Measurements from ENCODE around the gene FHL3. TPM values are rescaled to one million over a fixed set of nuclear protein-coding genes. Genes with fewer than 3 reads are reported as not detected.
"Not testable (repeated sequence)": the region's sequence is repeated elsewhere in the genome, so short reads cannot be mapped to it uniquely, and the experiment has no call there.

Gene FHL3
- total RNA-seq, 1 donor from 2014 or later, result 30.1 TPM

DNA sequence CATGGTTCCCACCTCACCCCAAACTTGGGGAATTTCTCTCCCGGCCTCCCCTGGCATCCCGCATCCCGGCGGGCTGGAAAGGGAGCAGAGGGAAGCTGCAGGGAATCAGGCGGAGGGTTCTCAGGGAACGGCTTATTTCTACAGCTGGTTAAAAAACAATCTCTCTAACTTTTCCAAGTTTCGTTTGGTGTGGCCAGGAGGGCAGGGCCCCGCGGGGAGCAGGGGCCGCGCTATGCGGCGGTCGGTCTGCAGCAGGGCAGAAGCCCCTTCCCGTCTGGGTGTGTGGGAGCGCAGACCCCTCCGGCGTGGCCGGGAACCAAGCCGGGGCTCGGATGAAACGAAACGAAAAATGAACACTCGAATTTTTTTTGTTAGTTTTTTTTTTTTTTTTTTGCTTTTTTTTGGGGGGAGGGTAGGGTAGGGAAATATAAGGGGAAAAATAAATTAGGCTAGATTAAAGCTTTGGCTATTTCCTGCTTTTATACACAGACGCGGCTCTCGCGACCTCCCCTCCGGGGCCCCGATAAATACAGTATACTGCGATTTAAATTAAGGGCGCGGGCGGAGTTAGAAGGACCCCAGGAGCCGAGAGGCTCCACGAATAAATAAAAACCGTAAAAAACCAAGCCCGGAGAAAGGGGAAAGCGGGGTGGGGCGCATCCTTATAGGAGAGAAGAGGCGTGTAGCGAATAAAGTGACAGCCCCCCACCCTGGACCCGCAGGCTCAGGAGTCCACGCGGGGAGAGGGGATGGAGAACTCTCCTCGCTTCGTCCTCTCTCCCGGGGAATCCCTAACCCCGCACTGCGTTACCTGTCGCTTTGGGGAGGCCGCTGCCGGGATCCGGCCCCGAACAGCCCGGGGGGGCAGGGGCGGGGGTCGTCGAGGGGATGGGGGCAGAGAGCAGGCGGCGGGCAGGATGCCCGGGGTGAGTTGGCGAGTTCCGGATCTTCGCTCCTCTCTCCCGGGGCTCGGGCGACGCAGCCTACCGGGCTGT, 39.2 kb upstream of the FHL3 start:
- intact Hi-C loops (cut with micrococcal nuclease), result no loop called here
- Mint-ChIP-seq H3K27me3 (ENCODE audit: low read depth) (peaks cover 48% of the 10 kb centered on the region), H3K27ac (no peak overlapping the region), H3K4me1 (ENCODE audit: low read depth) (peaks cover 5% of the 10 kb centered on the region), H3K36me3 (ENCODE audit: low read depth) (no peaks in the 10 kb centered on the region), H3K9me3 (no peaks in the 10 kb centered on the region), H3K4me3 (ENCODE audit: low read depth) (peak overlapping the region; percentile 64)
- DNase-seq (ENCODE audit: low spot score), result no peak

DNA sequence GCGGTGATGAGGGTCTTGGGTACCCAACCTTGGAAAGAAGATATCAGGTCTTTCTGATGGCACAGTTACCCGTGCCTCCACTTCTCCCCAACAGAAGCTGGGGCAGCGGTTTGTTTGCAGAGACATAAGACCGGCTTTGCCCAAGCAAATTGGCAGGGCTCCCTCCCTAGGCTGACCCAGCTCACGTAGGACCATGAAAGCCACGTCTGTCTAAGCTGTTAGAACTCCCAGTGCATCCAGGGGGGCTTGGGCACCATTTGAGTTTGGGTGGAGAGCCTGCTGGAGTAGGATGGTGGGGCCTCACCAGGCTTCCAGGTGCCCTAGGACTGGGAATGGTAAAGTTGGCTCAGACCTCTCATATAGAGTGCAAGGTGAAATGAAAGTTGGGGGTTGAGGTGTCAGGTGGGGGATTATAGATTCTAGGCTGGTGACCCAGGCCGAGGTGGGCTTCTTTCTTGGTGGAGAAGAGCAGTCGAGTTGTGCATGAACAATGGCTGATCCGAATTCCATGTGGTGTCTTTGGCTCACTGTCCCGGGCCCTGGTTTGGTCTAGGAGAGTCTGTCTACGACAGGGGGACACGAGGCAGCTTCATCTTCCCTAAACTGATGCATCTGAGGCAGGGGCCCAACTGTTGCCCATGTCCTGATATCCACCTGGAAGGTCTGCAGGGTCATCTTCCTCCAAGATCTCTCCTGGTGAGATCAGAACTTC, 37.9 kb upstream of the FHL3 start:
- H3K9me3 Mint-ChIP-seq, result no peaks in the 10 kb centered on the region
- no peaks in the 10 kb centered on the region for H3K36me3 Mint-ChIP-seq (ENCODE audit: low read depth)
- DNase-seq (ENCODE audit: low spot score), result no peak
- no peak overlapping the region for H3K4me3 Mint-ChIP-seq (ENCODE audit: low read depth)
- intact Hi-C loops (cut with micrococcal nuclease), result no loop called here
- no peak overlapping the region for H3K27ac Mint-ChIP-seq
- H3K4me1 Mint-ChIP-seq (ENCODE audit: low read depth), result peaks cover 5% of the 10 kb centered on the region
- peaks cover 41% of the 10 kb centered on the region for H3K27me3 Mint-ChIP-seq (ENCODE audit: low read depth)

DNA sequence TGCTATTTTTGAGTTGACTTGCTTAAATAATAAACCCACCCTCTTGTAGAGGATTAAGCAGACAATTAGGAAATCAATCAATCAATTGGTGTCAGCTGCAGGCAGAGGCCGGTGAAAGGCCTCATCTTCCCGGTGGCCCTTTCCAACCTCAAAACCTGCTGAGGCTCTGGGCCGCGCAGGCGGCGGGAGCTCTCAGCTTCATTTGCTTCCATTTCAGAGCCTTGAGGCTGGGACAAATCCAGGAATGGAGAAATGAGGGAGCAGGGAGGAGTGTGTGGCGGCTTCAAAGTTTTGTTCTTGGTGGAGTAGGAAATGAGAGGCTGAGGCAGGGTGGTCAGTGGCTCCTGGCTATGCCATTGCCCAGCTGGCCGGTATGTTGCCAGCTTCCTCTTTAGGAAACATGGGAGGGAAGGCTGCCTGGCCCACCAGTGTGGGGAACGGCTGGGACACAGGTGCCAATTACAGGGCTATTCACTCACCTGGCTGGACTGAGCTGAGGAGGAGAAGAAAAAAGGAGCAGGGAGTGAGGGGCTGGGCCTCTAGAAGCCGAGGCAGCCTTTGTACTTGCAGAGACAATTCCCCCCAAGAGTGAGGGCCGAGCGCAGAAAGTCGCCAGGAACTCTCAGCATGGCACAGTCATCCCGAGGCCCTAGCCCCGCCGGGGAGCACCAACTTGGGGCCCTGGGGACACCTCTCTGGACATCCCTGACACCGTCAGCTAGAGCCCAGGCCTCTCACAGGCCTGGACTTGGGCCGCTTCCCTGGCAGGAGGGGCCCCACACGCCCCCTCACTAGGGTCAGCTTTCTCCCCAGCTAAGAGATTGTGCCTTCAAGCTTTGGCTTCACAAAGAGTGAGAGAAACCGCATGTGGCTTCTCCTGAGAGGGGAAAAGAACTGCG, 36.9 kb upstream of the FHL3 start:
- H3K36me3 Mint-ChIP-seq (ENCODE audit: low read depth), result no peaks in the 10 kb centered on the region
- no peak overlapping the region for H3K4me3 Mint-ChIP-seq (ENCODE audit: low read depth)
- peaks cover 5% of the 10 kb centered on the region for H3K4me1 Mint-ChIP-seq (ENCODE audit: low read depth)
- no peak for DNase-seq (ENCODE audit: low spot score)
- H3K27me3 Mint-ChIP-seq (ENCODE audit: low read depth), result peaks cover 31% of the 10 kb centered on the region
- H3K27ac Mint-ChIP-seq, result no peak overlapping the region
- intact Hi-C loops (cut with micrococcal nuclease), result no loop called here
- no peaks in the 10 kb centered on the region for H3K9me3 Mint-ChIP-seq

DNA sequence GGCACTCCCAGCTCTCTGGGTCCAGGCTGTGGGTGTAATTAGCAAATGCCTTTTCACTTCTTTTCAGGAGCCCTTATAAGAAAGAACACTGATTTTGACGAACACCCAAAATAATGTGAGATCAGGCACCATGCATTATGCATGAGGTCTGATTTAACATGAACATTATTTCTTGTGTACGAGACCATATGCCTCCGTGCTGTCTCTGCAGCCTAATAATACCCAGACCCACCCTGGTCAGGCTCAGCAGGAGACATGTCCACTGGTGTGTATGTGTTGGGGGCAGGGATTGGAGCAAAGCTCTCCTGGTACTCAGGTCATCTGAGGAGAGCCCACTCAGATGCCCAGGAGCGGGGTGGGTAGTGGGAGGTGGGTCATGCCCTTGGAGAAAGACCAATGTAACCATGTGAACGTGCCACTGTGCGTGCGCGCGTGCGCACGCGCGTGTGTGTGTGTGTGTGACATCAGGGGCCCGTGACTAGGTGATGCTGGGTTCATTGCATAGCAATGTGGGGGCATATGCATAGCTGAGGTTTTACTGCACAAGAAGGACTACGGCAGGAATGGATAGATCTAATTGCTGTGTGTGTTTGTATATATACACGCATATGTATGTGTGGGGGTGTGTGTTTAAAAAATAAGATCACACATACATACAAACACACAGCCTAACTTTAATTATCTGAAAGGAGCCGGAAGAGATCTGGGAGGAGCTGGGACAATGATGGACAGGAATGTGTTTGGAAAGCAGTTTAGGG, 34.2 kb upstream of the FHL3 start:
- DNase-seq (ENCODE audit: low spot score), result no peak
- H3K27me3 Mint-ChIP-seq (ENCODE audit: low read depth), result peaks cover 29% of the 10 kb centered on the region
- no peaks in the 10 kb centered on the region for H3K36me3 Mint-ChIP-seq (ENCODE audit: low read depth)
- H3K9me3 Mint-ChIP-seq, result no peaks in the 10 kb centered on the region
- no peak overlapping the region for H3K27ac Mint-ChIP-seq
- no peak overlapping the region for H3K4me3 Mint-ChIP-seq (ENCODE audit: low read depth)
- intact Hi-C loops (cut with micrococcal nuclease), result loop anchor here (1.0 kb wide), 1 partner anchor 14 kb away; no protein-coding TSS in a partner anchor
- H3K4me1 Mint-ChIP-seq (ENCODE audit: low read depth), result peaks cover 3% of the 10 kb centered on the region

DNA sequence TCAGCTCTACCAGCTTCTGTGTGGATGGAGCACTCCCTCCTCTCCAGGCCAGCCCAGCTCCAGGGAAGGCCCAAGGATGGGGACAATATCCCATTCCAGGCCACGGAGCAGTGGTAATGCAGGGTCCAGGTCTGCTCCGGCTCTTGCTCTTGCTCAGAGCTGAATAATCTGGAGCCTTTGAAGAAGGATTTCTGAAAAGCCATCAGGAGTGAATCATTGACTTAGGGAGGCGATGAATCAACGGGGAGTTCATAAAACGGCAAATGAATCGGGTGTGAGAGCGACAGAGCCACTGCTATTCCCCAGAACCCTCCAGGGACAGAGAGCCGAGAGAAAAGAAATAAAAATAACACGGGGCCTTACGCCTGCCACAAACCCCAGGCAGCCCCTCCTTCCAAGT, 33.5 kb upstream of the FHL3 start:
- no peaks in the 10 kb centered on the region for H3K36me3 Mint-ChIP-seq (ENCODE audit: low read depth)
- no peak overlapping the region for H3K27ac Mint-ChIP-seq
- H3K9me3 Mint-ChIP-seq, result no peaks in the 10 kb centered on the region
- no peak overlapping the region for H3K4me3 Mint-ChIP-seq (ENCODE audit: low read depth)
- intact Hi-C loops (cut with micrococcal nuclease), result no loop called here
- H3K4me1 Mint-ChIP-seq (ENCODE audit: low read depth), result peaks cover 3% of the 10 kb centered on the region
- H3K27me3 Mint-ChIP-seq (ENCODE audit: low read depth), result peaks cover 24% of the 10 kb centered on the region
- DNase-seq (ENCODE audit: low spot score), result no peak

DNA sequence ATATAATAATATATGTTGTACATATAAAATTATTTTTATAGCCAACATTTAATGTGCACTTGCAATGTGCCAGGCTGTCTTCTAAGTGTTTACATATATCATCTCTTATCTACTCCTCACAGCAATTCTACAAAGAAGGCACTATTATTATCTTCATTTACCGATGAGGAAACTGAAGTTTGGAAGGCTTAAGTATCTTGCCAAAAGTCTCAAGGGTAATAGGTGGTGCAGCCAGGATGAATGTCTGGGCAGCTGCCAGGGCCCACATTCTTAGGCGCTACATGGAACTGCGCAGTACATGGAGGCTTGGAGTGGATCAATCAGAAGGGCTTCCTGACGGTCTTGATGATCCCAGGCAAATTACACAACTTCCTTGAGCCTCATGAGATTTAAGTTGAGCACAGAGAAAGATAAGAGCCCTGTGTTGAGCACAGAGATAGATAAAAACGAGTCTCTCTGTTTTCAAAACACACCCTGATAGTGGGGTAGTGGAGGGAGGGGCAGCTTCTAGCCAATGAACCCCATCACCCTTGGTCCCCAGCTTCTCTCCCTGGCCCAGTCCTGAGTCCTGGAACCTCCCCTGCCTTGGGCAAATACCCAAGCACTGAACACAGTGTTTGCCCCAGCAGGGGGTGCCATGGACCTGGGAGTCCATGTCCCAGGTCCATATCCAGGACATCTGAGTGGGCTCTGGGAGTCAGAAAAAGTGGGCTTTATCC, 32.1 kb upstream of the FHL3 start:
- no peak overlapping the region for H3K27ac Mint-ChIP-seq
- H3K9me3 Mint-ChIP-seq, result no peaks in the 10 kb centered on the region
- no peaks in the 10 kb centered on the region for H3K36me3 Mint-ChIP-seq (ENCODE audit: low read depth)
- H3K4me3 Mint-ChIP-seq (ENCODE audit: low read depth), result no peak overlapping the region
- H3K27me3 Mint-ChIP-seq (ENCODE audit: low read depth), result peaks cover 10% of the 10 kb centered on the region
- no peak for DNase-seq (ENCODE audit: low spot score)
- intact Hi-C loops (cut with micrococcal nuclease), result no loop called here
- H3K4me1 Mint-ChIP-seq (ENCODE audit: low read depth), result no peaks in the 10 kb centered on the region

DNA sequence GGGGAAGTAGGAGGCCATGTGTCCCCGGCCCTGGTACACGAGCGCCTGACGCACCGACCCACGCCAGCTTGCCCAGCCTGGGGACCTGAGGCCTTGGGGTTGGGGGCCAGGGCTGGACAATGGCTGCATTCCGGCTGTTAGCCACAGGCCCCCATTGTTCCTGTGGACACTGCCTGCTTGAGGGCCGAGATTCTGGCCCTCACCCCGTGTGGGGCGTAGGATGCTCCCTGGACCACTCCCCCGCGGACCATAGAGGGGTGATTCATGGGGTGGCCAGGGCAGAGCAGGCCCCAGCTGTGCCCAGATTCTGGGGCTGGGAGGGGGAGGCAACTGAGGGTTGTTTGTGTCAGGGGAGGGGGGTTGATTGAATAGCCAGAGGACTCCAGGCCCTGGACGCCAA, 29.6 kb upstream of the FHL3 start:
- DNase-seq (ENCODE audit: low spot score), result no peak
- H3K4me3 Mint-ChIP-seq (ENCODE audit: low read depth), result no peak overlapping the region
- no peaks in the 10 kb centered on the region for H3K9me3 Mint-ChIP-seq
- H3K27me3 Mint-ChIP-seq (ENCODE audit: low read depth), result no peaks in the 10 kb centered on the region
- intact Hi-C loops (cut with micrococcal nuclease), result no loop called here
- H3K4me1 Mint-ChIP-seq (ENCODE audit: low read depth), result peaks cover 17% of the 10 kb centered on the region
- H3K36me3 Mint-ChIP-seq (ENCODE audit: low read depth), result no peaks in the 10 kb centered on the region
- H3K27ac Mint-ChIP-seq, result no peak overlapping the region

DNA sequence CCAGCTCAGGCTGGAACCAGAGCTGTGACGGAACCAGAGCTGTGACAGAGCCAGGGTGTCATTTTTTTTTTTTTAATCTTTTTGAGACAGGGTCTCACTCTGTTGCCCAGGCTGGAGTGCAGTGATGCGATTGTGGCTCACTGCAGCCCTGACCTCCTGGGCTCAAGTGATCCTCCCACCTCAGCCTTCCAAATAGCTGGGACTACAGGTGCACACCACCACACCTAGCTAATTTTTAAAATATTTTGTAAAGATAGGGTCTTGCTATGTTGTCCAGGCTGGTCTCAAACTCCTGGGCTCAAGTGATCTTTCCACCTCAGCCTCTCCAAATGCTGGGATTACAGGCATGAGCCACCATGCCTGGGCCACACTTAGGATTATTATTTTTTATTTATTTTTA, 27.7 kb upstream of the FHL3 start:
- H3K36me3 Mint-ChIP-seq (ENCODE audit: low read depth); H3K27me3 Mint-ChIP-seq (ENCODE audit: low read depth); H3K9me3 Mint-ChIP-seq; H3K27ac Mint-ChIP-seq; intact Hi-C loops (cut with micrococcal nuclease); H3K4me3 Mint-ChIP-seq (ENCODE audit: low read depth); DNase-seq (ENCODE audit: low spot score): not testable (repeated sequence)
- peaks cover 35% of the 10 kb centered on the region for H3K4me1 Mint-ChIP-seq (ENCODE audit: low read depth)

DNA sequence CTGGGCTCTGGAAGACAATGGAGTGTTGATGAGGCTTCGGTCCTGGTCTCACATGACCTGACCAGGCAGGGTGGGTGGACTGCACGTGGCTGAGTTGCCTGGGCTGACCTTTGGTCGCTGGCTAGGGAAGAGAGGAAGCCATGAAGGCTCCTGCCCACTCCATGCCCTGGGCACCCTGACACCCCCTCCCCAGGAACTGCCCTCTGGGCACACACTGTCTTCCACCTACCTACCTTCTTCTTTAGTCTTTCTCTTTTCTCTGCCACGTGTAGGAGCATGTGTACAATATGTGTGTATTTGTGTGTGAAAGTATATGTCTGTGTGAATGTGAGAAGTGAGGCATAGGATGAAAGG, 26.2 kb upstream of the FHL3 start:
- H3K36me3 Mint-ChIP-seq (ENCODE audit: low read depth), result peaks cover 9% of the 10 kb centered on the region
- intact Hi-C loops (cut with micrococcal nuclease), result no loop called here
- no peaks in the 10 kb centered on the region for H3K9me3 Mint-ChIP-seq
- no peak for DNase-seq (ENCODE audit: low spot score)
- H3K27ac Mint-ChIP-seq, result peak overlapping the region; percentile 15
- no peak overlapping the region for H3K4me3 Mint-ChIP-seq (ENCODE audit: low read depth)
- peaks cover 50% of the 10 kb centered on the region for H3K4me1 Mint-ChIP-seq (ENCODE audit: low read depth)
- H3K27me3 Mint-ChIP-seq (ENCODE audit: low read depth), result no peaks in the 10 kb centered on the region

DNA sequence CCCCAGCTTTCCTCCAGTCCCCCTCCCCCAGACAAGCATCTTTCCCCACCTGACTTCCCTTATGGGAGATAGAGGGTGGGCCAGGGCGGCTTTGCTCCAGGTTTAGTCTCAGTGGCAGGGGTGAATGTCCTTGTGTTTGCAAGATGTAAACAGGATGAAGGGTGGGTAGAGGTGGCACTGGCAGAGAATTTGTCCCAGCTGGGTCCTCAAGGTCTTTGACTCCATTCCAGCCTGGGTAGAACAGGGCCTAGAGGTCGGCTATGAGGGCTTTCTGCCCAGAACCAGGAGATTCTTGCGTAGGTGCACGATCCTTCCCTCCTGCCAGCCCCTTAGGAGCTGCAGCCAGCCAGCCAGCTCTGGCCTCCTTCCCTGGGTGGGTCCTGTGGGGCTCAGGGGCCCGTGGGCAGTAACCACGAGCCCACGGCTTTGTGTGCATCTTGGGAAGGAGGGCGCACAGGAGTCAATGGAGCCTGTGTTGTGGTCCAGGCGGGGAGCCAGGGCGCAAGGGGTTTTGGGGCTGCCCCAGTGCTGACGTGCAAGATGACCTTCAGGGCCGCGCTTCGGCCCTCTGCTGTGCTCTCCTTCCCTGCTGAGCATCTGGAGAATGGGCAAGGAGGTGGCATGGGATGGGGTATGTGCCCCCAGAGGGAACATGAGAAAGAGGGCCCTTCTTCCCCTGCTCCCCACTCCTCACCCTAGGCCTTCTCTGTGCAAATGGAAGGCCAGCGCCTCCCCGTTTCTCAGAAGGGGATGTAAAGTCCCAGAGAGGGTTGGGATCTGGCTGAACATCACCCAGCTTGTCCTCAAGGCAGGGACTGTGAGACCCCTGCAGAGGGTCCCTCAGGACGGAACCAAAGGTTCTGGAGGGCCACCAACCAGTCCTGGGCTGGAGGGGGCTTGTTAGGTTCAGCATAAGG, 25.5 kb upstream of the FHL3 start:
- peaks cover 16% of the 10 kb centered on the region for H3K36me3 Mint-ChIP-seq (ENCODE audit: low read depth)
- H3K27ac Mint-ChIP-seq, result peak overlapping the region; percentile 90
- no peaks in the 10 kb centered on the region for H3K27me3 Mint-ChIP-seq (ENCODE audit: low read depth)
- H3K4me3 Mint-ChIP-seq (ENCODE audit: low read depth), result peak overlapping the region; percentile 37
- no peak for DNase-seq (ENCODE audit: low spot score)
- intact Hi-C loops (cut with micrococcal nuclease), result loop anchor here (1.0 kb wide), 2 partner anchors 16 to 19 kb away; partner anchors contain the start of gene UTP11
- H3K9me3 Mint-ChIP-seq, result no peaks in the 10 kb centered on the region
- H3K4me1 Mint-ChIP-seq (ENCODE audit: low read depth), result peaks cover 51% of the 10 kb centered on the region
